Measurements from ENCODE around the gene KRT38. TPM values are rescaled to one million over a fixed set of nuclear protein-coding genes. Genes with fewer than 3 reads are reported as not detected.
"Not testable (repeated sequence)": the region's sequence is repeated elsewhere in the genome, so short reads cannot be mapped to it uniquely, and the experiment has no call there.

The KRT38 gene
- total RNA-seq, 1 donor from 2014 or later: not detected

- Histone ChIP-seq H3K27me3 (no peaks in the 10 kb centered on the region), H3K4me1 (no peaks in the 10 kb centered on the region), H3K9me3 (no peaks in the 10 kb centered on the region), H3K27ac (no peak overlapping the region), H3K4me3 (no peak overlapping the region), H3K36me3 (no peaks in the 10 kb centered on the region)
- ATAC-seq (no peak), DNase-seq (no peak)
- TF ChIP-seq, protein P1, sequence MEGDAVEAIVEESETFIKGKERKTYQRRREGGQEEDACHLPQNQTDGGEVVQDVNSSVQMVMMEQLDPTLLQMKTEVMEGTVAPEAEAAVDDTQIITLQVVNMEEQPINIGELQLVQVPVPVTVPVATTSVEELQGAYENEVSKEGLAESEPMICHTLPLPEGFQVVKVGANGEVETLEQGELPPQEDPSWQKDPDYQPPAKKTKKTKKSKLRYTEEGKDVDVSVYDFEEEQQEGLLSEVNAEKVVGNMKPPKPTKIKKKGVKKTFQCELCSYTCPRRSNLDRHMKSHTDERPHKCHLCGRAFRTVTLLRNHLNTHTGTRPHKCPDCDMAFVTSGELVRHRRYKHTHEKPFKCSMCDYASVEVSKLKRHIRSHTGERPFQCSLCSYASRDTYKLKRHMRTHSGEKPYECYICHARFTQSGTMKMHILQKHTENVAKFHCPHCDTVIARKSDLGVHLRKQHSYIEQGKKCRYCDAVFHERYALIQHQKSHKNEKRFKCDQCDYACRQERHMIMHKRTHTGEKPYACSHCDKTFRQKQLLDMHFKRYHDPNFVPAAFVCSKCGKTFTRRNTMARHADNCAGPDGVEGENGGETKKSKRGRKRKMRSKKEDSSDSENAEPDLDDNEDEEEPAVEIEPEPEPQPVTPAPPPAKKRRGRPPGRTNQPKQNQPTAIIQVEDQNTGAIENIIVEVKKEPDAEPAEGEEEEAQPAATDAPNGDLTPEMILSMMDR (IDR thresholded peaks at IDR 0.05): no peak
- intact Hi-C loops (cut with DNase I): no loop called here
Measured at GRCh38 chr17:41429667-41430066, 11.1 kb downstream of the KRT38 start.

- ATAC-seq: no peak
Measured at GRCh38 chr17:41428591-41429291, 12.0 kb downstream of the KRT38 start.

GRCh38 chr17:41424111-41424635, 16.6 kb downstream of the KRT38 start, which contains the start of gene KRT37:
TSS of gene KRT37 (minus strand) at chr17:41424585. CDS start at chr17:41424523, 62 bp downstream.
- intact Hi-C loops (cut with DNase I): no loop called here
- no peak for ATAC-seq
- Histone ChIP-seq H3K27me3 (no peaks in the 10 kb centered on the region), H3K27ac (no peak within 1 kb of the TSS), H3K36me3 (no peaks in the 10 kb centered on the region), H3K4me3 (no peak within 1 kb of the TSS), H3K4me1 (no peaks in the 10 kb centered on the region), H3K9me3 (no peaks in the 10 kb centered on the region)
- DNase-seq: no peak
- TF ChIP-seq, protein P1 (IDR thresholded peaks at IDR 0.05): no peak

More at GRCh38 chr17:41428591-41429291, 12.0 kb downstream of the KRT38 start:
- no peak overlapping the region for H3K27ac ChIP-seq
- no peak overlapping the region for H3K4me3 ChIP-seq
- no peak for DNase-seq
- TF ChIP-seq, protein P1 (IDR thresholded peaks at IDR 0.05): no peak
- H3K27me3 ChIP-seq: no peaks in the 10 kb centered on the region
- intact Hi-C loops (cut with DNase I): no loop called here
- H3K36me3 ChIP-seq: no peaks in the 10 kb centered on the region
- H3K4me1 ChIP-seq: no peaks in the 10 kb centered on the region
- H3K9me3 ChIP-seq: no peaks in the 10 kb centered on the region

GRCh38 chr17:41422586-41422985, 18.2 kb downstream of the KRT38 start:
- H3K27ac ChIP-seq; intact Hi-C loops (cut with DNase I); H3K4me3 ChIP-seq; H3K36me3 ChIP-seq; DNase-seq; H3K9me3 ChIP-seq; H3K27me3 ChIP-seq; H3K4me1 ChIP-seq: not testable (repeated sequence)
- peak; percentile 15 for ATAC-seq

DNA sequence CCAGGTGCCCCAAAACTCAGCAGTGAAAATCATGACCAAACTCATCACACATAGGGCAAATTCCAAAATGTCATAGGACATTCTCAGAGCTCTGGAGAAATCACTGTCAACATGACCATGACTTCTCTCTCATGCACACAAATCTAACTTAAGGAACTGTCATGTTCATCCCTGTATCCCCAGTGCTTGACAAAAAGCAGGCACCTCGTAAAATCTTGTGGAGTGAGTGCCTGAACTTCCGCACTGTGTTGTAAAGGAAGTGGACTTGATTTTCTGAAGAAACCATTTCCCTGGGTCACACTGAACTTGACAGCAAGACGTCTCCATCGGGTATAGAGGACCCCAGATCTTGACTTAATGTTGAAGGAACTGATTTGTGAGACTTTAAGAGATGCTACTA, 19.2 kb downstream of the KRT38 start:
- Histone ChIP-seq H3K4me1 (no peaks in the 10 kb centered on the region), H3K4me3 (no peak overlapping the region), H3K36me3 (no peaks in the 10 kb centered on the region), H3K27me3 (no peaks in the 10 kb centered on the region), H3K9me3 (no peaks in the 10 kb centered on the region), H3K27ac (no peak overlapping the region)
- no peak for ATAC-seq
- no peak for DNase-seq
- intact Hi-C loops (cut with DNase I): no loop called here
- TF ChIP-seq, protein P1 (IDR thresholded peaks at IDR 0.05): no peak

GRCh38 chr17:41421116-41421515, 19.7 kb downstream of the KRT38 start:
- intact Hi-C loops (cut with DNase I): no loop called here
- TF ChIP-seq, protein P1 (IDR thresholded peaks at IDR 0.05): no peak
- Histone ChIP-seq H3K4me1 (no peaks in the 10 kb centered on the region), H3K4me3 (no peak overlapping the region), H3K27ac (no peak overlapping the region), H3K36me3 (no peaks in the 10 kb centered on the region), H3K9me3 (no peaks in the 10 kb centered on the region), H3K27me3 (no peaks in the 10 kb centered on the region)
- ATAC-seq: no peak
- no peak for DNase-seq

Data from upper lobe of right lung (tissue), 1 donor.